H9 (cell line): Measurements from ENCODE around the gene CNNM4. TPM values are rescaled to one million over a fixed set of nuclear protein-coding genes. Genes with fewer than 3 reads are reported as not detected.

Source experiments
- DNase-seq: peaks from one replicate; pipeline ENCODE4 v3.0.0-alpha.2; 2017
- H2AFZ ChIP-seq: one replicate; pipeline ENCODE4 v1.6.1; 2013; ENCODE audit warnings: mild to moderate bottlenecking, low read length, control low read depth, moderate library complexity
- H2AK5ac ChIP-seq: 2 replicates; pipeline ENCODE4 v1.6.1; 2013; ENCODE audit warnings: low read length, control low read depth, mixed read lengths; ENCODE audit not compliant: insufficient read length
- H2BK120ac ChIP-seq: one replicate; pipeline ENCODE4 v1.6.1; 2013; ENCODE audit warnings: low read depth, mild to moderate bottlenecking, low read length, control low read depth, inconsistent platforms; ENCODE audit not compliant: poor library complexity, severe bottlenecking
- H2BK12ac ChIP-seq: 2 replicates; pipeline ENCODE4 v1.6.1; 2013; ENCODE audit warnings: low read length, control low read depth, mixed read lengths, low read depth; ENCODE audit not compliant: insufficient read length
- H2BK15ac ChIP-seq: 2 replicates; pipeline ENCODE4 v1.6.1; 2013; ENCODE audit warnings: low read depth, low read length, control low read depth
- H2BK20ac ChIP-seq: one replicate; pipeline ENCODE4 v1.6.1; 2013; ENCODE audit warnings: low read depth, mild to moderate bottlenecking, low read length, control low read depth, inconsistent platforms; ENCODE audit not compliant: poor library complexity, severe bottlenecking
- H2BK5ac ChIP-seq: 2 replicates; pipeline ENCODE4 v1.6.1; 2013; ENCODE audit warnings: low read length, control low read depth, mixed read lengths; ENCODE audit not compliant: insufficient read length
- H3K14ac ChIP-seq: 2 replicates; pipeline ENCODE4 v1.6.1; 2013; ENCODE audit warnings: low read length, control low read depth; ENCODE audit not compliant: insufficient read depth
- H3K18ac ChIP-seq: 2 replicates; pipeline ENCODE4 v1.6.1; 2013; ENCODE audit warnings: low read depth, mild to moderate bottlenecking, mixed read lengths, low read length, control low read depth; ENCODE audit not compliant: insufficient read length
- H3K23ac ChIP-seq: 2 replicates; pipeline ENCODE4 v1.6.1; 2013; ENCODE audit warnings: low read length, control low read depth, mixed read lengths, low read depth; ENCODE audit not compliant: insufficient read length
- H3K23me2 ChIP-seq: 2 replicates; pipeline ENCODE4 v1.6.1; 2013; ENCODE audit warnings: low read depth, mild to moderate bottlenecking, mixed read lengths, low read length, control low read depth; ENCODE audit not compliant: insufficient read length, poor library complexity, severe bottlenecking
- H3K27ac ChIP-seq: 2 replicates; pipeline ENCODE4 v1.5.1; 2013; ENCODE audit warnings: low read length, control low read depth, mixed read lengths, low read depth; ENCODE audit not compliant: insufficient read length
- H3K27me3 ChIP-seq: 2 replicates; pipeline ENCODE4 v1.6.1; 2013; ENCODE audit warnings: low read length, control low read depth, inconsistent platforms; ENCODE audit not compliant: insufficient read depth
- H3K4ac ChIP-seq: 2 replicates; pipeline ENCODE4 v1.6.1; 2013; ENCODE audit warnings: low read depth, mild to moderate bottlenecking, control low read depth, inconsistent platforms, low read length, moderate library complexity
- H3K4me1 ChIP-seq: 2 replicates; pipeline ENCODE4 v1.6.1; 2013; ENCODE audit warnings: low read length, control low read depth, inconsistent platforms; ENCODE audit not compliant: insufficient read depth
- H3K4me2 ChIP-seq: 2 replicates; pipeline ENCODE4 v1.6.1; 2013; ENCODE audit warnings: low read length, control low read depth, mixed read lengths; ENCODE audit not compliant: insufficient read length, insufficient read depth
- H3K56ac ChIP-seq: 2 replicates; pipeline ENCODE4 v1.6.1; 2013; ENCODE audit warnings: low read depth, mild to moderate bottlenecking, mixed read lengths, low read length, control low read depth; ENCODE audit not compliant: insufficient read length
- H3K79me1 ChIP-seq: 2 replicates; pipeline ENCODE4 v1.6.1; 2013; ENCODE audit warnings: low read depth, mild to moderate bottlenecking, moderate library complexity, low read length, control low read depth, inconsistent platforms; ENCODE audit not compliant: insufficient read depth, poor library complexity, severe bottlenecking
- H3K79me2 ChIP-seq: 2 replicates; pipeline ENCODE4 v1.6.1; 2013; ENCODE audit warnings: low read length, control low read depth, inconsistent platforms; ENCODE audit not compliant: insufficient read depth
- H3K9ac ChIP-seq: 2 replicates; pipeline ENCODE4 v1.6.1; 2013; ENCODE audit warnings: low read length, control low read depth, mixed read lengths; ENCODE audit not compliant: insufficient read length; ENCODE audit errors: extremely low read depth
- H3K9me3 ChIP-seq: one replicate; pipeline ENCODE4 v1.6.1; 2013; ENCODE audit warnings: low read depth, low read length, inconsistent platforms; ENCODE audit not compliant: control insufficient read depth
- H3T11ph ChIP-seq: one replicate; pipeline ENCODE4 v1.6.1; 2013; ENCODE audit warnings: mild to moderate bottlenecking, low read length, control low read depth, inconsistent platforms
- H4K20me1 ChIP-seq: one replicate; pipeline ENCODE4 v1.6.1; 2013; ENCODE audit not compliant: control insufficient read depth, insufficient read length, insufficient read depth
- H4K5ac ChIP-seq: 2 replicates; pipeline ENCODE4 v1.6.1; 2013; ENCODE audit warnings: low read depth, mild to moderate bottlenecking, mixed read lengths, low read length, control low read depth; ENCODE audit not compliant: insufficient read length
- H4K8ac ChIP-seq: replicated peaks from 2 replicates; pipeline ENCODE4 v1.6.1; 2013; ENCODE audit warnings: low read length, control low read depth, mixed read lengths, low read depth; ENCODE audit not compliant: insufficient read length
- H4K91ac ChIP-seq: 2 replicates; pipeline ENCODE4 v1.6.1; 2013; ENCODE audit warnings: low read depth, mild to moderate bottlenecking, moderate library complexity, mixed read lengths, low read length, control low read depth; ENCODE audit not compliant: insufficient read length
- H3K27ac Mint-ChIP-seq, 3 experiments: 2 replicates in 2 of 3; 3 replicates in 1 of 3; pipeline ENCODE4 v1.8.0; 2020 to 2021; ENCODE audit warnings: mixed read lengths in 3 of 3, mild to moderate bottlenecking in 1 of 3, moderate library complexity in 1 of 3
- H3K27me3 Mint-ChIP-seq: 2 replicates; pipeline ENCODE4 v1.8.0; 2021; ENCODE audit warnings: low read depth, mild to moderate bottlenecking, moderate library complexity, mixed read lengths
- H3K36me3 Mint-ChIP-seq, 3 experiments: 2 replicates in 2 of 3; 3 replicates in 1 of 3; pipeline ENCODE4 v1.8.0; 2020 to 2021; ENCODE audit warnings: low read depth in 3 of 3, mixed read lengths in 3 of 3; ENCODE audit not compliant: insufficient read depth in 1 of 3
- H3K4me1 Mint-ChIP-seq, 2 experiments: 2 replicates each; pipeline ENCODE4 v1.8.0; 2020; ENCODE audit warnings: mixed read lengths in 2 of 2
- H3K4me3 Mint-ChIP-seq, 2 experiments: 2 replicates in 1 of 2; 3 replicates in 1 of 2; pipeline ENCODE4 v1.8.0; 2020 to 2021; ENCODE audit warnings: mild to moderate bottlenecking in 2 of 2, mixed read lengths in 2 of 2, moderate library complexity in 1 of 2
- H3K9me3 Mint-ChIP-seq, 2 experiments: 2 replicates in 1 of 2; 3 replicates in 1 of 2; pipeline ENCODE4 v1.8.0; 2020; ENCODE audit warnings: mild to moderate bottlenecking in 2 of 2, mixed read lengths in 2 of 2, moderate library complexity in 1 of 2
- CTCF ChIP-seq: fragments of 200-600 bp; sonication (generic); conservative IDR thresholded peaks from 3 replicates; pipeline ENCODE4 v1.8.0; 2021; ENCODE audit warnings: antibody characterized with exemption, mild to moderate bottlenecking
- WGBS: extraction: QIAGEN DNeasy Blood & Tissue Kit; methylation state at CpG from one replicate; pipeline ENCODE4 v1.1.7; 2013; ENCODE audit warnings: missing lambda C conversion rate, low lambda C conversion rate, mixed read lengths; ENCODE audit not compliant: insufficient read length; ENCODE audit errors: extremely low coverage; 5-methylcytosine and 5-hydroxymethylcytosine counted together
- total RNA-seq: library from RNA; stranded (reverse); gene quantifications from 2 replicates; pipeline ENCODE4 v1.2.1, GENCODE V29; 2021

CNNM4 gene
- total RNA-seq, 1 experiment from 2014 or later, result 8.5 TPM

GRCh38 chr2:96852667-96853066, 92.0 kb downstream of the CNNM4 start:
- TF ChIP-seq CTCF, result no peak
- H3K9me3 ChIP-seq, result no peaks in the 10 kb centered on the region
- H3K27me3 ChIP-seq, result no peaks in the 10 kb centered on the region
- no peak overlapping the region for H4K8ac ChIP-seq
- Mint-ChIP-seq H3K4me3 (no peak overlapping the region), H3K36me3 (peaks cover 17 to 60% (median 36%) of the 10 kb centered on the region in 3 experiments), H3K4me1 (peaks cover 11 to 12% of the 10 kb centered on the region in 2 experiments), H3K27ac (no peak overlapping the region), H3K27me3 (no peaks in the 10 kb centered on the region; the same call in 1 of the 2 replicates), H3K9me3 (no peaks in the 10 kb centered on the region)
- peaks cover 2% of the 10 kb centered on the region for H4K20me1 ChIP-seq
- no peak overlapping the region for H2AFZ ChIP-seq
- no peak overlapping the region for H2AK5ac ChIP-seq
- H3K79me1 ChIP-seq, result peaks cover 2% of the 10 kb centered on the region
- no peak overlapping the region for H2BK120ac ChIP-seq
- H2BK20ac ChIP-seq, result no peak overlapping the region
- no peak for DNase-seq
- no peaks in the 10 kb centered on the region for H3K4me1 ChIP-seq
- H2BK15ac ChIP-seq, result no peak overlapping the region
- H3K23ac ChIP-seq, result no peak overlapping the region
- H3K9ac ChIP-seq, result no peak overlapping the region
- no peak overlapping the region for H4K91ac ChIP-seq
- no peak overlapping the region for H3K56ac ChIP-seq
- no peak overlapping the region for H4K5ac ChIP-seq
- H3K4ac ChIP-seq, result no peak overlapping the region
- peaks cover 3% of the 10 kb centered on the region for H3K23me2 ChIP-seq
- H2BK5ac ChIP-seq, result no peak overlapping the region
- H3K14ac ChIP-seq, result no peak overlapping the region
- no peak overlapping the region for H3K27ac ChIP-seq
- no peak overlapping the region for H3K18ac ChIP-seq
- no peak overlapping the region for H2BK12ac ChIP-seq
- no peak overlapping the region for H3T11ph ChIP-seq
- WGBS, result no CpG with 5 or more reads among the region's 6 CpGs
- no peak overlapping the region for H3K4me2 ChIP-seq
- H3K79me2 ChIP-seq, result peaks cover 2% of the 10 kb centered on the region; the same call in 1 of the 2 replicates
